SK-N-SH treated with all-trans-retinoic acid at 6 μM for 48 hours (cell line): ENCODE results near the gene LDHD.

Experiments used
- ATAC-seq: fragments of 200-7000 bp; cut with Tn5 transposase; 3 replicates; pipeline ENCODE4 v1.9.1; 2020; ENCODE audit warnings: mild to moderate bottlenecking, moderate library complexity
- ARNTL ChIP-seq: fragments of 450-650 bp; formaldehyde crosslinking; IDR thresholded peaks from 2 replicates; pipeline ENCODE4 v1.5.0; 2020; ENCODE audit warnings: low read depth, mild to moderate bottlenecking, moderate library complexity, borderline replicate concordance
- BACH2 ChIP-seq: fragments of 250-450 bp; sonication (Bioruptor Pico); IDR thresholded peaks from 2 replicates; pipeline ENCODE4 v1.9.0; 2021; ENCODE audit warnings: mild to moderate bottlenecking, borderline replicate concordance
- CREB5 ChIP-seq: fragments of 250-450 bp; sonication (Bioruptor Pico); IDR thresholded peaks from 2 replicates; pipeline ENCODE4 v1.5.1; 2020; ENCODE audit warnings: low read depth, mild to moderate bottlenecking, moderate library complexity
- CSDC2 ChIP-seq: fragments of 250-450 bp; sonication (Bioruptor Pico); IDR thresholded peaks from 2 replicates; pipeline ENCODE4 v1.5.0; 2020; ENCODE audit warnings: mild to moderate bottlenecking, moderate library complexity
- CSRNP3 ChIP-seq: fragments of 250-450 bp; sonication (Bioruptor Pico); IDR thresholded peaks from 2 replicates; pipeline ENCODE4 v1.5.1; 2021; ENCODE audit warnings: mild to moderate bottlenecking, moderate library complexity
- ESRRG ChIP-seq: fragments of 250-450 bp; sonication (Bioruptor Pico); IDR thresholded peaks from 2 replicates; pipeline ENCODE4 v1.6.1; 2021; ENCODE audit warnings: mild to moderate bottlenecking
- GLIS3 ChIP-seq: fragments of 250-450 bp; sonication (Bioruptor Pico); IDR thresholded peaks from 2 replicates; pipeline ENCODE4 v1.5.0; 2020; ENCODE audit warnings: mild to moderate bottlenecking, moderate library complexity
- ISL1 ChIP-seq: fragments of 250-450 bp; sonication (Bioruptor Pico); IDR thresholded peaks from 2 replicates; pipeline ENCODE4 v2.1.2; 2022; ENCODE audit warnings: mild to moderate bottlenecking, moderate library complexity
- OSR1 ChIP-seq: fragments of 250-450 bp; sonication (Bioruptor Pico); IDR thresholded peaks from 2 replicates; pipeline ENCODE4 v1.8.0; 2022; ENCODE audit warnings: moderate library complexity, mild to moderate bottlenecking, inconsistent platforms
- PATZ1 ChIP-seq: fragments of 250-450 bp; sonication (Bioruptor Pico); IDR thresholded peaks from 2 replicates; pipeline ENCODE4 v1.8.0; 2020; ENCODE audit warnings: mild to moderate bottlenecking, moderate library complexity, borderline replicate concordance
- POU6F1 ChIP-seq: fragments of 250-450 bp; sonication (Bioruptor Pico); IDR thresholded peaks from 2 replicates; pipeline ENCODE4 v1.8.0; 2021; ENCODE audit warnings: low read depth, mild to moderate bottlenecking, moderate library complexity, borderline replicate concordance
- PPARA ChIP-seq: fragments of 250-450 bp; sonication (Bioruptor Pico); IDR thresholded peaks from 2 replicates; pipeline ENCODE4 v1.5.0; 2020; ENCODE audit warnings: mild to moderate bottlenecking, borderline replicate concordance
- RARB ChIP-seq: fragments of 250-450 bp; sonication (Bioruptor Pico); IDR thresholded peaks from 2 replicates; pipeline ENCODE4 v1.8.0; 2021; ENCODE audit warnings: mild to moderate bottlenecking, moderate library complexity
- SNAI2 ChIP-seq: fragments of 250-450 bp; sonication (Bioruptor Pico); IDR thresholded peaks from 2 replicates; pipeline ENCODE4 v1.5.0; 2020; ENCODE audit warnings: mild to moderate bottlenecking, moderate library complexity
- TCF4 ChIP-seq: fragments of 250-450 bp; sonication (Bioruptor Pico); IDR thresholded peaks from 2 replicates; pipeline ENCODE4 v1.8.0; 2021; ENCODE audit warnings: mild to moderate bottlenecking, moderate library complexity, borderline replicate concordance
- TOX ChIP-seq: fragments of 250-450 bp; sonication (Bioruptor Pico); IDR thresholded peaks from 2 replicates; pipeline ENCODE4 v1.8.0; 2021; ENCODE audit warnings: mild to moderate bottlenecking, moderate library complexity, borderline replicate concordance
- ZC3H10 ChIP-seq: fragments of 250-450 bp; sonication (Bioruptor Pico); IDR thresholded peaks from 2 replicates; pipeline ENCODE4 v1.5.1; 2021; ENCODE audit warnings: mild to moderate bottlenecking, moderate library complexity
- ZFP3 ChIP-seq: fragments of 250-450 bp; sonication (Bioruptor Pico); IDR thresholded peaks from 2 replicates; pipeline ENCODE4 v1.5.0; 2020; ENCODE audit warnings: mild to moderate bottlenecking, moderate library complexity
- ZNF565 ChIP-seq: fragments of 450-650 bp; formaldehyde crosslinking; conservative IDR thresholded peaks from 2 replicates; pipeline ENCODE4 v1.5.0; 2020; ENCODE audit warnings: low read depth, mild to moderate bottlenecking, moderate library complexity
- ZNF70 ChIP-seq: fragments of 450-650 bp; formaldehyde crosslinking; IDR thresholded peaks from 2 replicates; pipeline ENCODE4 v1.5.0; 2020; ENCODE audit warnings: mild to moderate bottlenecking, moderate library complexity
- ZNF8 ChIP-seq: fragments of 450-650 bp; formaldehyde crosslinking; IDR thresholded peaks from 2 replicates; pipeline ENCODE4 v1.5.0; 2020; ENCODE audit warnings: mild to moderate bottlenecking, moderate library complexity

Gene LDHD

GRCh38 chr16:75064403-75065148 is 52.0 kb downstream of the LDHD start:
- TF ChIP-seq ZNF70 (CRISPR knock-in tag) (no peak), ZC3H10 (CRISPR knock-in tag) (no peak), ARNTL (CRISPR knock-in tag) (no peak), RARB (CRISPR knock-in tag) (no peak), POU6F1 (CRISPR knock-in tag) (no peak), ESRRG (CRISPR knock-in tag) (no peak), SNAI2 (no peak), OSR1 (CRISPR knock-in tag) (no peak), ZFP3 (no peak), GLIS3 (CRISPR knock-in tag) (no peak), CSDC2 (no peak), ZNF565 (CRISPR knock-in tag) (no peak), ISL1 (CRISPR knock-in tag) (no peak), BACH2 (CRISPR knock-in tag) (no peak), CREB5 (CRISPR knock-in tag) (no peak), TOX (CRISPR knock-in tag) (no peak)

GRCh38 chr16:75063549-75064088 is 53.0 kb downstream of the LDHD start:
- no peak for ATAC-seq
- TF ChIP-seq TCF4 (CRISPR knock-in tag) (no peak), ZNF70 (CRISPR knock-in tag) (no peak), ARNTL (CRISPR knock-in tag) (no peak), ZNF565 (CRISPR knock-in tag) (no peak), CSDC2 (no peak), SNAI2 (no peak), RARB (CRISPR knock-in tag) (no peak), ESRRG (CRISPR knock-in tag) (no peak), PPARA (CRISPR knock-in tag) (no peak), ZC3H10 (CRISPR knock-in tag) (no peak), GLIS3 (CRISPR knock-in tag) (no peak), BACH2 (CRISPR knock-in tag) (no peak), ZNF8 (CRISPR knock-in tag) (no peak), TOX (CRISPR knock-in tag) (no peak), PATZ1 (CRISPR knock-in tag) (no peak)

More at GRCh38 chr16:75064403-75065148, 52.0 kb downstream of the LDHD start:
- ATAC-seq, result no peak

- TF ChIP-seq SNAI2 (no peak), TCF4 (CRISPR knock-in tag) (no peak), CSRNP3 (CRISPR knock-in tag) (no peak), OSR1 (CRISPR knock-in tag) (no peak), POU6F1 (CRISPR knock-in tag) (no peak), PATZ1 (CRISPR knock-in tag) (no peak), ISL1 (CRISPR knock-in tag) (no peak), CSDC2 (no peak), RARB (CRISPR knock-in tag) (no peak), ARNTL (CRISPR knock-in tag) (no peak)
- no peak for ATAC-seq
These were observed 53.6 kb downstream of the LDHD start for GRCh38 chr16:75062976-75063346.
